ENCODE results near the gene TMEM258.
A peak's percentile ranks its signal among the peaks of the same experiment; 100 is the strongest.

Gene TMEM258

GRCh38 chr11:61754534-61755482 is 37.6 kb downstream of the TMEM258 start:
- no peak for DNase-seq

- no peak for DNase-seq
These were observed 38.7 kb downstream of the TMEM258 start for GRCh38 chr11:61753672-61754071.

DNA sequence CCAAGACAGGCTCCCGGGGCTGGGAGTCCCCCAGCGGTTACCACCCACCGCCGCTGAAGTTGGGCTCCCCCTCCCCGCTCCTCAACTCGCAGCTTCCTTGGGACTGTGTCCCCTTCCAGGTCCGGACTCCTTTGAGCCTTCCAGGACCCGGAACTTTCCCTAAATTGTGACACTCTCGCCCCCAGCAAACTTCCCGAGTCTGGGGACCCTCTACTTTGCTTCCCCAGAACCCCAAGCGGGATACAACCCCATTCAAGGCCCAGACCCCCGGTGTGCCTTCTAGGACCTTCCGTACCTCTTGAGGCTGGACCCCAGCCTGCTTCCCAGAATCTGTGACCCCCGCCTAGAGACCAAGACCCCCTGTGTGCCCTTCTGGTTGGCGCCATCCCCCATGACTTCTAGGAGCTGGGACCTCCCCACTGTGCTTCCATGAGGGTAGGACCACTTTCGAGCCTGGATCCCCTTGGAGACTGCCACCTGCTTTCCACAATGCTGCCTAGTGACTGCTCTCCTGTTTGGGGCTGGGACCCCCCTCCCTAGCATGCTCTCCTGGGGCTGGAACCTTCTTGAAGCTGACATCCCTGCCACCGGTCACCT is 39.4 kb downstream of the TMEM258 start:
- no peak for DNase-seq

- DNase-seq, result peak; percentile 47
These were observed 40.1 kb downstream of the TMEM258 start, which contains the start of gene MYRF for GRCh38 chr11:61752117-61752924. Gene MYRF, plus strand, starts transcription at chr11:61752636. Its CDS starts 109 bp downstream, at chr11:61752745.

GRCh38 chr11:61751384-61751783 is 41.0 kb downstream of the TMEM258 start:
- DNase-seq, result no peak

DNA sequence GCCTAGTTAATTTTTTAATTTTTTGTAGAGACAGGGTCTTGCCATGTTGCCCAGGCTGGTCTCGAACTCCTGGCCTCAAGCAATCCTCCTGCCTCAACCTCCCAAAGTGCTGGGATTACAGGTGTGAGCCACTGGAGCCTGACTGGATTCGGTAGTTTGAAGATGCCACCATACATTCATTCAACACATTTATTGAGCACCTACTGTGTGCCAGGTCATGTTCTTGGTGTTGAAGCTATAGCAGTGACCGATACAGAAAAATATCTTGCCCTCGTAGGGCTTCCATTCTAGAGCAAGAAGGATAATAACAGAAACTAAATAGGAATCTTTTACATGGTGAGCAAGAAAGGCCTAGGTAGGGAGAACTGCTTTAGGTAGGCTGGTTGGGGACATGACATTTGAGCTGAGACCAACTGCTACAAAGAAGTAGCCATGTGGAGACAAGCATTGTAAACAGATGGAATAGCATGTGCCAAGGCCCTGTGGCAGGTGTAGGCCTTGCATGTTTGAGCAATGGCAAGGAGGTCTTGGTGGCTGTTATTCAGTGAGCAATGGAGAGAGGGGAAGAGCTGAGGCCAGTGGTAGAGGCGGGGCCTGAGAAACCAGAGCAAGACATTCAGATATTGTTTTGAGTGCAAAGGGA is 41.6 kb downstream of the TMEM258 start:
- no peak for DNase-seq

DNA sequence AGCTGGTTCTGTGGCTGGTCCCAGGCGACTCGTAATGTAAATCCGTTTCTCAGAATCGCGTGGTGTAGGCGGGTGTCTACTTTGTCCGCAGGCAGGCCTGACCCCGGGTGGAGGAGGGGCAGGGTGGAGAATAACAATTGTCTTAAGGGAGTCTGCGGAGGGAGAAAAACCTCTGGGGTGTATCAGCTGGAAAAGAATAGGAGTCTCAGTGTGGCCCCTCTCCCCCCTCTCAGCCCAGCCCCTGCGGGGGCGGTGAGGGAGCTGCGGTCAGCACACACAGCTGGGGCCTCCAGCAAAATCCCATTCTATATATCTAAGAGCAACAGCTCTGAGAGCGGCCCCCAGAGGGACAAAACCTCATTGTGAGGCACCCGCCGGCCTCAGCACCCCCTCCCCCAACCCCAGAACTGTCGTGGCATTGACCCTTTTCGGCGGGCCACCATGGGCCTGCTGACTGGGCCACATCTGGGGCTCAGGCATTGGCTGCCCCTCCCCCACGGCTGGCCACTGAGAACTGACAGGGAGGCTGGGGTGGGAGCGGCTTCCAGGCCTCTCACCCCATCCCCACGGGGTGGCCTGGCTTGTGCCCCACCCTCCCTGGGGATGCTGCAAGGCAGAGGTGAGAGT is 42.7 kb downstream of the TMEM258 start:
- no peak for DNase-seq

DNA sequence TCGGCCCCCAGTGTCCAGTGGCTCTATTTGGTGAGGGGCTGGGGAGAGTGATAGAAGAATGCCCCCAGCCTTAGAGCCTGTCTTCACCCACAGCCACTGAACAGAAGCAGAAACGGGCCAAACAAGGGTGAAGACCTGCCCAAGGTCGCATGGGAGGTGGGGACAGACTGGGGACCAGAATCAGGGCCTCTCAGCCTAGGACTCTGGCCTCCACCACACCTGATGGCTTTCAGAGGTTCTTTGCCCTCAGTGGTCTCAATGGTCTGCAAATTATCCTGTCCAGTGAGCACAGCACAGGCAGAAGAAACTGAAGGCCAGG is 44.5 kb downstream of the TMEM258 start:
- DNase-seq, result no peak

DNA sequence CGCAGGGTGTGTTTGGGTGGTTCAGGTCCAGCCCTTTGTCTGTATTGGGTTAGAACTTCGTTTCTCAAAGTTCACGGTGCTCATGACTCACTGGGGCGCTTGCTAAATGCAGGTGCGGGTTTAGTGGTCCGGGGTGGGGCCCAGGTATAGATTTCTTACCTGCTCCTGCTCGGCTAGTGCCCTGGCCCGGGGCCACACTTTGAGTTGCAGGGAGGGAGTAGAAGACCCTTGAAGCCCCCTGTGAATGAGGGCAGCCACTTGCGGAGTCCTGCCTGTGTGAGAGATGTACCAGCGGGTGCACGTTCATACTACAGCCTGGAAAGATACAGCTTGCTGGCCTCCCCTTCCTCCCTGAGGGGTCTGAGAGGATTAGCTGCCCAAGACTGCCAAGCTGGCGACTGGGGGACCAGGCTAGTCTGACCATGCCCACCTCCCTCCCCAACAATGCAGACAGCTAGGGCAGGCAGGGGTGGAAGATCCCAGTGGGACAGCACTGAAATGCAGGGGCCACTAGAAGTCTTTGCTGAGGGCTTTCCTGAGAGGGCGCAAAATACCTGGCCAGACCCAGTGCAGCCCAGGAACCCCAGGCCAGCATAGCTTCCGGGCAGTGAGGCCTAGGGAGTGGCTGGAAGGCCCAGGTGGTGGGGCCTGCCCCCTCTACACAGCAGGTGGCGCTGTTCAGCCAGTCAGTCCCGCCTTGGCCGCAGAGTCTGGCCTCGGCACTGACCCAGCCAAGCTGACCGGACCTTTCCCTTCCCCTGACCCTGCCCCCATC is 45.0 kb downstream of the TMEM258 start:
- DNase-seq, result no peak

- DNase-seq, result no peak
These were observed 45.8 kb downstream of the TMEM258 start for GRCh38 chr11:61746442-61747191.

DNA sequence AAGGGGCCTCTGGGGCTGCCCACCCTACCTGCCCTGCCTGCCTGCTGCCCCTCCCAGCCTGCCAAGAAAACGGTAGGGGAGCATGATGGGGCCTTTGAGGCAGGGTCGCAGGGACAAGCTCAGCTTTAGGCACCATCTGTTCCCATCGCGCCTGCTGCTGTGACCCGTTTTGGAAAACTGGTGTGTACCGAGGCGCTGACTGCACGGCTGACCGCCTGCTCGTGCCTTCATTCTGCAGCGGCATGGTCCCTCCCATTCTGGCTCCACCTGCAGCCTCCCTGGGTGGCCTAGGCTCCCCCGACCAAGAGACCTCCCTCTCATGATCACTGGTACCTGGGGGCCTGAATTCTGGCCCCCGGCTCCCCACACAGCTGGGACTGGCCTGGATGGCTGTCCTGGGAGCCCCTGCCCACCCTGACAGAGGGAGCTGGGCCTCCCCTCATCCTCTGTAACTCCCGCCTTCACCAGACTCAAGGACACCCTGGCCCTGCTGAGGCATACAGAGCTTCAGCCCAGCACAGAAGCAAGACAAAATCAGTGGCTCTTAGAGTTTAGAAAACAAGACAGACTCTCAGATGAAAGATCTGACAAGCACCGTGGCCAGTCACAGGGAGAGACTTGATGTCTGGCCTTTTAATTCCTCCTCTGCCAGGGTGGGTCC is 46.5 kb downstream of the TMEM258 start:
- no peak for DNase-seq

DNA sequence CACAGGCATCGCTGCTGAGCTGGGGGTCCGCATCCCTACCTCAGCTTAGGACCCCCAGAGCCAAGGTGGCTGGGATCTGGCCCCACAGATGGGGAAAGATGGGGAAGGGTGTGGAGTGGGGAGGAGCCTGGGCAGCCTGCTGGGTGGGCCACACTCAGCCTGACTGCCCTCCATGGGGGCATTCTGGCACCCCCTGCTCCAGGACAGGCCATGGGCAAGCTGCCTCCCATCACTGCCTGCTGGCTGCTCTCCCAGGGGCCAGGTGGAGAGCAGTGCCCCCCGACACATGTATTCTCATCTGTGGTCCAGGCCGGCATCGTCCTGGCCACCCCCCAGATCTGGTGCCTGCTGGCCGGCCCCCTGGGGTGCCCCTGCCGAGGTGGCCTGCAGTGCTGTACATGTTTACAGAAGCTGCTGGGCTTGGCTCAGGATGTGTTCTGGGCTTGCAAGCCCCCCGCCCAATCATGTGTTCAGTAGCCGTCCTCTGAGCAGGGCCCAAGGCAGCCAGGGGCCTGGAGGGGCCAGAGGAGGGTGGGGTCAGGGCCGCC is 47.7 kb downstream of the TMEM258 start:
- no peak for DNase-seq

DNA sequence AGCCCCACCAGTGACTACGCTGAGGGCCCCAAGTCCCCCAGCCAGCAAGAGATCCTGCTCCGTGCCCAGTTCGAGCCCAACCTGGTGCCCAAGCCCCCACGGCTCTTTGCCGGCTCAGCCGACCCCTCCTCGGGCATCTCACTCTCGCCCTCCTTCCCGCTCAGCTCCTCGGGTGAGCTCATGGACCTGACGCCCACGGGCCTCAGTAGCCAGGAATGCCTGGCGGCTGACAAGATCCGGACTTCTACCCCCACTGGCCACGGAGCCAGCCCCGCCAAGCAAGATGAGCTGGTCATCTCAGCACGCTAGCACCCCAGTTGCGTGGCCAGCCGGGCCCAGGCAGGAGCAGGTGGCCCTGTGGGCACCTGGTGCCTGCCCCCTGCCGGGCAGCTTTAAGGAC is 48.2 kb downstream of the TMEM258 start:
- DNase-seq, result no peak

GRCh38 chr11:61743486-61744095 is 48.8 kb downstream of the TMEM258 start:
- DNase-seq, result no peak

DNA sequence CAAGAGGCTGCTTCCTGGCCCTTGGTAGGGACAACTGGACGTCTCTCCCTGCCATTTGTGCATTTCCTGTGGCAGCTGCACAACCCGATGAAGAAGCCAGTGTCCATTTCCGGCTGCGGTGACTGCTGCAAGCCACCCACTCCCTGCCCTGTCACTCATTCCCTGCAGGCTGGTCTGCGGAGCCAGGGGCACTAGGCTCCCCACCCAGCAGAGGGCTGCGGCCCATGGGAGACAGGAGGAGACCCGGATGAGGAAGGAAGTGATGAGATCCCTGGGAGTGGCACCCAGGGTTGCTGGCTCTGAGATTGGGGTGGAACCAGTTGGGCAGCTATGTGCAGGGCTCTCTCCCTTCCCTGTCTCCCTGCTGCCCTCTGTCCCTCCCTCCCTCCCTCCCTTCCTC is 50.0 kb downstream of the TMEM258 start:
- no peak for DNase-seq

DNA sequence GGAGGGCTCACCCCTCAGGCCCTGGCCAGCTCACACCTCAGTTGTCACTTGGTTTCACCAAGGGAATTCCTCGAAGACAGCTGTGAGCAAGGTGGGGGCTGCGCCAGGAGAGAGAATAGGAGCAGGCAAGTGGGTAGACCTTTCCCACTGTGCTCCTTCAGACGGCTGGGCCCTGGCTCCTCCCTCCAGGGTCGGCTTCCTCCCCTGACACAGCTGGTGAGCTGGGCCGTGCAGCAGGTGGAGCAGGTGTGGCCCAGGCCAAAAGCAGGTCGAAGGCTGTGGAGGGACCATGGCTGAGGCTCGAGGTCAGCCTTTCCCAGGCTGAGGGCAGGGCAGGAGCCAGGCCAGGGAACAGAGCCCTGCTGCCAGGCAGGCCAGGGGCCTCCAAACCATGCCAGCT is 52.4 kb downstream of the TMEM258 start:
- no peak for DNase-seq

GRCh38 chr11:61739413-61739812 is 53.0 kb downstream of the TMEM258 start:
- DNase-seq, result no peak

All from DMS79 treated with DMSO at 0.1 percent for 48 hours (cell line).